Right renal cortex interstitium (tissue), 3 donors: ENCODE measurements around the gene WNK2. TPM values are rescaled to one million over a fixed set of nuclear protein-coding genes. Genes with fewer than 3 reads are reported as not detected.
"Not testable (repeated sequence)": the region's sequence is repeated elsewhere in the genome, so short reads cannot be mapped to it uniquely, and the experiment has no call there.

Source experiments
- DNase-seq, 3 donors: peaks; one replicate each; pipeline ENCODE4 v3.0.0-alpha.2; 2013; ENCODE audit warnings: low read depth in 3 of 3, low spot score in 2 of 3
- polyA plus RNA-seq, 3 donors: library from polyadenylated mRNA; unstranded; fragments of 120-200 nt; gene quantifications; one replicate each; pipeline ENCODE4 v1.2.1, GENCODE V29; 2013; ENCODE audit not compliant: insufficient read length in 3 of 3

Gene WNK2
- 10 to 100 TPM; 14.5 to 16.0 (median 15.1) TPM for polyA plus RNA-seq

GRCh38 chr9:93183663-93184431 is at the start of gene WNK2:
Gene WNK2, plus strand, starts transcription at chr9:93184139. Its CDS starts 791 bp downstream, at chr9:93184930.
- no peak for DNase-seq

GRCh38 chr9:93134740-93135444 is 49.0 kb upstream of the WNK2 start:
- no peak for DNase-seq

- DNase-seq, result no peak
Observed at GRCh38 chr9:93136011-93136440, 47.9 kb upstream of the WNK2 start.

GRCh38 chr9:93137362-93137761 is 46.6 kb upstream of the WNK2 start:
- no peak for DNase-seq

GRCh38 chr9:93138171-93138764 is 45.7 kb upstream of the WNK2 start:
- DNase-seq, result no peak

GRCh38 chr9:93139365-93140182 is 44.4 kb upstream of the WNK2 start:
- DNase-seq, result no peak

- DNase-seq, result no peak
Observed at GRCh38 chr9:93141771-93142483, 42.0 kb upstream of the WNK2 start.

GRCh38 chr9:93143830-93144530 is 40.0 kb upstream of the WNK2 start:
- DNase-seq, result no peak

GRCh38 chr9:93146696-93147095 is 37.2 kb upstream of the WNK2 start:
- not testable (repeated sequence) for DNase-seq

- no peak for DNase-seq
Observed at GRCh38 chr9:93147632-93148031, 36.3 kb upstream of the WNK2 start.

GRCh38 chr9:93148721-93149120 is 35.2 kb upstream of the WNK2 start:
- DNase-seq, result no peak

- no peak for DNase-seq
Observed at GRCh38 chr9:93149361-93149760, 34.6 kb upstream of the WNK2 start.

GRCh38 chr9:93151097-93151784 is 32.7 kb upstream of the WNK2 start:
- DNase-seq, result no peak

GRCh38 chr9:93154293-93154903 is 29.5 kb upstream of the WNK2 start:
- no peak for DNase-seq

- no peak for DNase-seq
Observed at GRCh38 chr9:93155716-93156474, 28.0 kb upstream of the WNK2 start.

GRCh38 chr9:93156475-93157008 is 27.4 kb upstream of the WNK2 start:
- no peak for DNase-seq
